Measurements from ENCODE around the gene ZNF611.
A peak's percentile ranks its signal among the peaks of the same experiment; 100 is the strongest.
"Not testable (repeated sequence)": the region's sequence is repeated elsewhere in the genome, so short reads cannot be mapped to it uniquely, and the experiment has no call there.

Gene ZNF611

GRCh38 chr19:52739576-52739975 is 4.7 kb upstream of the ZNF611 start:
- no peak overlapping the region for H3K9ac ChIP-seq
- H3K4me1 ChIP-seq = peaks cover 24% of the 10 kb centered on the region
- no peaks in the 10 kb centered on the region for H3K27me3 ChIP-seq
- H3K9me3 ChIP-seq = no peaks in the 10 kb centered on the region
- H3K4me3 ChIP-seq = no peak overlapping the region
- no peak overlapping the region for H3K27ac ChIP-seq
- H3K36me3 ChIP-seq = no peaks in the 10 kb centered on the region
- no peak for TF ChIP-seq Cebpa-rat (IDR thresholded peaks at IDR 0.05)
- H3K4me2 ChIP-seq = no peak overlapping the region
- H4K20me1 ChIP-seq = no peaks in the 10 kb centered on the region

GRCh38 chr19:52735734-52736133 is 890 bp upstream of the ZNF611 start:
- peak overlapping the region; percentile 94 for H3K9ac ChIP-seq
- peaks cover 26% of the 10 kb centered on the region for H3K4me1 ChIP-seq
- H3K9me3 ChIP-seq = no peaks in the 10 kb centered on the region
- H3K27me3 ChIP-seq = no peaks in the 10 kb centered on the region
- H3K4me2 ChIP-seq = peak overlapping the region; percentile 70
- H3K36me3 ChIP-seq = peaks cover 6% of the 10 kb centered on the region; the same call in 1 of the 2 replicates
- H3K27ac ChIP-seq = peak overlapping the region; percentile 87; the same call in 1 of the 2 replicates
- no peaks in the 10 kb centered on the region for H4K20me1 ChIP-seq
- H3K4me3 ChIP-seq = no peak overlapping the region
- no peak for TF ChIP-seq Cebpa-rat (IDR thresholded peaks at IDR 0.05)

- H3K4me3 ChIP-seq = peak overlapping the region; percentile 86
- H3K4me1 ChIP-seq = peaks cover 26% of the 10 kb centered on the region
- H3K36me3 ChIP-seq = peaks cover 14% of the 10 kb centered on the region; the same call in 1 of the 2 replicates
- H3K9ac ChIP-seq = peak overlapping the region; percentile 94
- H3K4me2 ChIP-seq = peak overlapping the region; percentile 93
- H3K27ac ChIP-seq = peak overlapping the region; percentile 87
- TF ChIP-seq Cebpa-rat (IDR thresholded peaks at IDR 0.05) = no peak
- no peaks in the 10 kb centered on the region for H3K27me3 ChIP-seq
- H3K9me3 ChIP-seq = no peaks in the 10 kb centered on the region
- H4K20me1 ChIP-seq = no peaks in the 10 kb centered on the region
Measured at GRCh38 chr19:52734331-52734892, 432 bp downstream of the ZNF611 start.

GRCh38 chr19:52726051-52726450 is 8.8 kb downstream of the ZNF611 start:
- not testable (repeated sequence) for H3K4me3 ChIP-seq, H3K9ac ChIP-seq

GRCh38 chr19:52725528-52725961 is 9.3 kb downstream of the ZNF611 start:
- no peaks in the 10 kb centered on the region for H4K20me1 ChIP-seq
- H3K9ac ChIP-seq = no peak overlapping the region
- H3K27me3 ChIP-seq = no peaks in the 10 kb centered on the region
- no peak overlapping the region for H3K4me3 ChIP-seq
- peaks cover 47% of the 10 kb centered on the region for H3K9me3 ChIP-seq
- H3K4me1 ChIP-seq = no peaks in the 10 kb centered on the region
- TF ChIP-seq Cebpa-rat (IDR thresholded peaks at IDR 0.05) = no peak
- H3K4me2 ChIP-seq = no peak overlapping the region
- H3K27ac ChIP-seq = no peak overlapping the region
- H3K36me3 ChIP-seq = peaks cover 95% of the 10 kb centered on the region

More at GRCh38 chr19:52726051-52726450, 8.8 kb downstream of the ZNF611 start:
- not testable (repeated sequence) for H3K4me2 ChIP-seq, H3K27ac ChIP-seq, H4K20me1 ChIP-seq, H3K4me1 ChIP-seq, H3K27me3 ChIP-seq
- peaks cover 95% of the 10 kb centered on the region for H3K36me3 ChIP-seq
- peaks cover 42% of the 10 kb centered on the region for H3K9me3 ChIP-seq

- H3K9ac ChIP-seq = no peak overlapping the region
- no peaks in the 10 kb centered on the region for H3K27me3 ChIP-seq
- TF ChIP-seq Cebpa-rat (IDR thresholded peaks at IDR 0.05) = no peak
- H3K4me1 ChIP-seq = no peaks in the 10 kb centered on the region
- H3K4me3 ChIP-seq = no peak overlapping the region
- H3K27ac ChIP-seq = no peak overlapping the region
- peaks cover 53% of the 10 kb centered on the region for H3K9me3 ChIP-seq
- no peaks in the 10 kb centered on the region for H4K20me1 ChIP-seq
- no peak overlapping the region for H3K4me2 ChIP-seq
- peaks cover 98% of the 10 kb centered on the region for H3K36me3 ChIP-seq
Measured at GRCh38 chr19:52724701-52725514, 9.9 kb downstream of the ZNF611 start.

GRCh38 chr19:52723907-52724598 is 10.8 kb downstream of the ZNF611 start:
- Histone ChIP-seq H3K9me3 (peaks cover 56% of the 10 kb centered on the region), H3K36me3 (peaks cover 100% of the 10 kb centered on the region)
- not testable (repeated sequence) for H3K4me3 ChIP-seq

GRCh38 chr19:52722062-52723003 is 12.5 kb downstream of the ZNF611 start:
- Histone ChIP-seq H3K4me2 (no peak overlapping the region), H4K20me1 (no peaks in the 10 kb centered on the region), H3K36me3 (peaks cover 95% of the 10 kb centered on the region), H3K9ac (no peak overlapping the region), H3K4me1 (no peaks in the 10 kb centered on the region), H3K27ac (no peak overlapping the region), H3K27me3 (no peaks in the 10 kb centered on the region), H3K4me3 (no peak overlapping the region), H3K9me3 (peaks cover 50% of the 10 kb centered on the region)
- TF ChIP-seq Cebpa-rat (IDR thresholded peaks at IDR 0.05) = no peak

More at GRCh38 chr19:52723907-52724598, 10.8 kb downstream of the ZNF611 start:
- not testable (repeated sequence) for H4K20me1 ChIP-seq, H3K27me3 ChIP-seq, H3K4me2 ChIP-seq, H3K4me1 ChIP-seq, H3K27ac ChIP-seq, H3K9ac ChIP-seq

GRCh38 chr19:52720541-52720940 is 14.3 kb downstream of the ZNF611 start:
- peak overlapping the region; percentile 33 for H3K4me3 ChIP-seq
- peaks cover 14% of the 10 kb centered on the region for H3K4me1 ChIP-seq
- peaks cover 50% of the 10 kb centered on the region for H3K9me3 ChIP-seq
- not testable (repeated sequence) for H3K27ac ChIP-seq, H3K4me2 ChIP-seq, H4K20me1 ChIP-seq, H3K9ac ChIP-seq, H3K27me3 ChIP-seq
- peaks cover 82% of the 10 kb centered on the region for H3K36me3 ChIP-seq
